ENCODE measurements around the gene RPL22. TPM values are rescaled to one million over a fixed set of nuclear protein-coding genes. Genes with fewer than 3 reads are reported as not detected.

RPL22 gene
- total and polyA plus RNA-seq, 2 of the 13 experiments (the other 11 are each of a cell fraction or from before 2014, with no cell fraction given): 214 to 545 TPM

DNA sequence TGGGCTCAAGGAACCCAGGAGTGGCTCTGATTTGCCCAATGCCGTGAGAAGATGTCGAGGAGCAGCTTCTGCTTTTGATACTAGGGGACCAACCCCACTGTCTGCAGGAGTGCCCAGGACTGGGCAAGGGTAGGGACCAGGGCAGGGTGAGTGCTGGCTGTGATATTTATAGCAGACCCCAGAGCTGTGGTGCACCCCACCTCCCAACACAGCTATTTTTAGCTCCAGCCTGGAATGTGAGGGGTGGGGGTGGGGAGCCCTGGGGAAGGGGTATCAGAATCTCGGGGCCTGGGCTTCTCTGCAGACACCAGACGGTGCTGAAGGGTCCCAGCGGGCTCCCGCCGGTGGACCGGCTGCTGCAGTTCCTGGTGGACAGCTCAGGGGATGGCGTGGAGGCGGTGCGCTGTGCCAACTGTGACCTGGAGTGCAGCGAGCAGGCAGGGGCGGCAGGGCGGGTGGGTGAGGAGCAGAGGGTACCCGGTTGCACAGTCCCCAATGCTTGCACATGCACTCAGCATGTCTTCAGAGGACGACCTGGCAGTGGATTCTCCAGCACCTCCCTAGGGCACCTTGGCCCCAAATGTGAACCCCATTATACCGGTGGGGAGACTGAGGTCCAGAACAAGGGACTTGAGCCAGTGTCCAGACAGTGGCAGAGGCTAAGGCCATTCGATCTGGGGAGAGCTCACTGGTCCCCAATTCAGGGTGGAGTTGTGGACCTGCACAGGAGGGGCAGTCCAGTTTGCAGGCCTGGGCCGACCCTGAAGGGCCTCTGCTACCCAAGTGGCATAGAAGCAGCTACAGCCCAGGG, 7.9 kb upstream of the RPL22 start:
- TSS peak; percentile 68 for BruUV-seq (replicated peaks)
- in situ Hi-C loops (cut with HindIII; ENCODE audit: extremely low pct_ligation_motif_present, low pct_unique_long_range_greater_than_20kb): no loop called here
- H3K4me2 ChIP-seq (ENCODE audit: low read depth, low read length): peak overlapping the region; percentile 92
- H3K27me3 ChIP-seq (ENCODE audit: control insufficient read depth in 1 of 2, insufficient read depth in 2 of 2, low read length in 2 of 2): no peaks in the 10 kb centered on the region
- H3K79me2 ChIP-seq (ENCODE audit: insufficient read depth, low read length): no peaks in the 10 kb centered on the region
- no peaks in the 10 kb centered on the region for H4K20me1 ChIP-seq (ENCODE audit: insufficient read depth, low read length)
- 97% methylated on average over 3 of the region's 19 CpGs for WGBS (ENCODE audit: low lambda C conversion rate)
- no peak for ATAC-seq
- DNase-seq (ENCODE audit: low spot score): no peak
- 0 out of 2 replicates have a peak, but pooled peaks have one; percentile 29 for TF ChIP-seq HIVEP1 (CRISPR knock-in tag; IDR thresholded peaks at IDR 0.05)
- TF ChIP-seq SKIL (CRISPR knock-in tag; IDR thresholded peaks at IDR 0.05; ENCODE audit: borderline replicate concordance): no peak
- POLR2A ChIA-PET: interaction anchor here (0.6 to 1.7 kb wide), 6 partner anchors 15 to 186 kb away, joined by 3 to 11 read pairs (median 3); partner anchors contain the start of genes ACOT7 and ICMT
- CTCF ChIA-PET (ENCODE audit: low intra/inter-chr PET ratio, low total read pairs): no interaction called here
- H2AFZ ChIP-seq (ENCODE audit: low read length): no peak overlapping the region
- intact Hi-C loops (cut with micrococcal nuclease; ENCODE audit: unreplicated experiment): loop anchor here (10.0 kb wide), 1 partner anchor 622 kb away; no protein-coding TSS in a partner anchor
- no peaks in the 10 kb centered on the region for H3K9me3 ChIP-seq (ENCODE audit: low read length)
- H3K36me3 ChIP-seq (replicated peaks in 1 of 2; ENCODE audit: control insufficient read depth in 1 of 2, insufficient read depth in 2 of 2, low read length in 2 of 2): peaks cover 4 to 12% of the 10 kb centered on the region in 2 experiments; a peak in 4 of 5 replicates
- H3K9ac ChIP-seq (ENCODE audit: insufficient read depth, low read depth, low read length): peak overlapping the region; percentile 78; the same call in 1 of the 2 replicates
- H3K27ac ChIP-seq (ENCODE audit: extremely low read length, insufficient read depth, low read length): no peak overlapping the region
- no peak for FAIRE-seq
- H3K4me1 ChIP-seq (ENCODE audit: insufficient read depth, low read length): peaks cover 17% of the 10 kb centered on the region
- peak overlapping the region; percentile 19 to 90 (median 79); a peak in 4 of 6 replicates for H3K4me3 ChIP-seq (replicated peaks in 1 of 3; ENCODE audit: insufficient read depth in 1 of 3, low read depth in 2 of 3, low read length in 3 of 3)

- Histone ChIP-seq H3K79me2 (ENCODE audit: insufficient read depth, low read length) (no peaks in the 10 kb centered on the region), H3K4me1 (ENCODE audit: insufficient read depth, low read length) (peaks cover 17% of the 10 kb centered on the region), H2AFZ (ENCODE audit: low read length) (no peak overlapping the region), H3K9ac (ENCODE audit: insufficient read depth, low read depth, low read length) (peak overlapping the region; percentile 78), H3K4me3 (replicated peaks in 1 of 3; ENCODE audit: insufficient read depth in 1 of 3, low read depth in 2 of 3, low read length in 3 of 3) (peak overlapping the region; percentile 79 to 90 (median 84)), H3K27ac (ENCODE audit: extremely low read length, insufficient read depth, low read length) (peak overlapping the region; percentile 68), H3K27me3 (ENCODE audit: control insufficient read depth in 1 of 2, insufficient read depth in 2 of 2, low read length in 2 of 2) (no peaks in the 10 kb centered on the region), H4K20me1 (ENCODE audit: insufficient read depth, low read length) (no peaks in the 10 kb centered on the region), H3K36me3 (replicated peaks in 1 of 2; ENCODE audit: control insufficient read depth in 1 of 2, insufficient read depth in 2 of 2, low read length in 2 of 2) (peaks cover 4 to 6% of the 10 kb centered on the region in 2 experiments; a peak in 3 of 5 replicates), H3K9me3 (ENCODE audit: low read length) (no peaks in the 10 kb centered on the region), H3K4me2 (ENCODE audit: low read depth, low read length) (peak overlapping the region; percentile 92)
- DNase-seq (ENCODE audit: low spot score): no peak
- intact Hi-C loops (cut with micrococcal nuclease; ENCODE audit: unreplicated experiment): loop anchor here (10.0 kb wide), 1 partner anchor 622 kb away; no protein-coding TSS in a partner anchor
- no peak for FAIRE-seq
- no CpG with 5 or more reads among the region's 25 CpGs for WGBS (ENCODE audit: low lambda C conversion rate)
- CTCF ChIA-PET (ENCODE audit: low intra/inter-chr PET ratio, low total read pairs): no interaction called here
- POLR2A ChIA-PET: interaction anchor here (0.6 to 1.7 kb wide), 12 partner anchors 9 to 279 kb away, joined by 3 to 11 read pairs (median 4); partner anchors contain the start of genes ACOT7 and ICMT
- in situ Hi-C loops (cut with HindIII; ENCODE audit: extremely low pct_ligation_motif_present, low pct_unique_long_range_greater_than_20kb): no loop called here
- ATAC-seq: no peak
- BruUV-seq (replicated peaks): no TSS peak
- TF ChIP-seq ZSCAN22 (CRISPR knock-in tag; IDR thresholded peaks at IDR 0.05) (no peak), ZBTB25 (CRISPR knock-in tag; IDR thresholded peaks at IDR 0.05) (no peak), ZNF607 (CRISPR knock-in tag; IDR thresholded peaks at IDR 0.05; ENCODE audit: borderline replicate concordance) (no peak), THAP7 (CRISPR knock-in tag; IDR thresholded peaks at IDR 0.05) (0 out of 2 replicates have a peak, but pooled peaks have one; percentile 20), ZNF34 (CRISPR knock-in tag; IDR thresholded peaks at IDR 0.05; ENCODE audit: borderline replicate concordance) (no peak)
- TF ChIP-seq, protein P1, sequence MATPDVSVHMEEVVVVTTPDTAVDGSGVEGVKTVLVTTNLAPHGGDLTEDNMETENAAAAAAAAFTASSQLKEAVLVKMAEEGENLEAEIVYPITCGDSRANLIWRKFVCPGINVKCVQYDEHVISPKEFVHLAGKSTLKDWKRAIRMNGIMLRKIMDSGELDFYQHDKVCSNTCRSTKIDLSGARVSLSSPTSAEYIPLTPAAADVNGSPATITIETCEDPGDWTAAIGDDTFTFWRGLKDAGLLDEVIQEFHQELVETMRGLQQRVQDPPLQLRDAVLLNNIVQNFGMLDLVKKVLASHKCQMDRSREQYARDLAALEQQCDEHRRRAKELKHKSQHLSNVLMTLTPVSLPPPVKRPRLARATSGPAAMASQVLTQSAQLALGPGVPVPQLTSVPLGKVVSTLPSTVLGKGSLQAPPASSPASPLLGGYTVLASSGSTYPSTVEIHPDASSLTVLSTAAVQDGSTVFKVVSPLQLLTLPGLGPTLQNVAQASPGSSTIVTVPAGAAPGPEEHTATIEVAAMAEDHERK (CRISPR knock-in tag; IDR thresholded peaks at IDR 0.05; ENCODE audit: low read depth): no peak
Measured at GRCh38 chr1:6206520-6206855, 7.1 kb upstream of the RPL22 start.
